GM18526 (cell line): ENCODE measurements around the gene UROC1.

Experiments
- POLR2A ChIP-seq: IDR thresholded peaks from 3 replicates; pipeline ENCODE4 v1.6.1; 2011; ENCODE audit not compliant: insufficient read length; ENCODE audit errors: extremely low read depth

UROC1 gene

DNA sequence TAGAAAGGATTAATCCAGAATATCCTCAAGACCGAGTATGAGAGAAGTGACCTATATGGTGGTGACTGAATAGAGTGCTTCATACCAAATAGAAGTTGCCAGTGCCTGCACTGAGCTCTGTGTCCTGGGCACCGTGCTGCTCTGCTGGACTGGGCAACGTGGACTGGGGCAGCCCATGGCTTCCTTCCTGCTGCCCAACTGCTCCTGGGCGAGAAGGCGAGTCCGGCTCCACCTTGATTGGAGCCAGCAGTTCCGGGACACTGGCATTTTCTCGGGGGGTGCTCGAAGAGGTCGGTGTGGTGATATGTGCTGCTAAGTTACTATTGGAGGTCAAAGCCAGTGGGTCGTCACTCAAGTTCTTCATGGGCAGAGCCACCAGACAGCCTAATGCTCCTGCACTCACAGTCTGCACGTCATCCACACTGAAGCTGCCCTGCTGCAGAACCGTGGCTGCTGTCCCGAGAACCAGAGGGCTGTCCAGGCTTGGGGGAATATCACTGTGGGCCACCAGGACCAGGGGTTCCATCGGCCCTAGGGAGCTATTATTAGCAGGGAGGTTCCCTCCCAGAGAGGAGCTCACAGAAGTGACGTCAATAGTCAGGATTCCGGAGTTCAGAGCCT is 56.0 kb downstream of the UROC1 start:
- no peak for TF ChIP-seq POLR2A

DNA sequence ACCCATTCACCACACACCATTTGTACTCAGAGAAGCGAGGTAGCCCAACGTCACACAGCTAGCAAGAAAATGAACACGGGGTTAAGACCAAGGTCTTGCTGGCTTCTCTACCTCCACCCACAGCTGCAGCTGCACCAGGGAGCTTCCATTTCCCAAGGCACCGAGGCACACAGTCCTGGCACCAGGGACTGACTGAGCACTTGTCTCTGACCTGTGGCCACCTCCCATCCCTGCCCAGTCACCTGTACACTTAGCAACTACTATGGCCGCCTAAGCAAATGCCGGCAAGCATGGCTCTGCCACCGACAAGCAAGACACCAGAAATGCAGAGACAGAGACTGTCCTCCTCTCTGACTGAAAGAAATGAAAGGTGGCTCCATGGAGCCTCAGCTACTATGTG is 57.2 kb downstream of the UROC1 start:
- TF ChIP-seq POLR2A, result no peak

GRCh38 chr3:126459763-126460127 is 57.8 kb downstream of the UROC1 start:
- no peak for TF ChIP-seq POLR2A

DNA sequence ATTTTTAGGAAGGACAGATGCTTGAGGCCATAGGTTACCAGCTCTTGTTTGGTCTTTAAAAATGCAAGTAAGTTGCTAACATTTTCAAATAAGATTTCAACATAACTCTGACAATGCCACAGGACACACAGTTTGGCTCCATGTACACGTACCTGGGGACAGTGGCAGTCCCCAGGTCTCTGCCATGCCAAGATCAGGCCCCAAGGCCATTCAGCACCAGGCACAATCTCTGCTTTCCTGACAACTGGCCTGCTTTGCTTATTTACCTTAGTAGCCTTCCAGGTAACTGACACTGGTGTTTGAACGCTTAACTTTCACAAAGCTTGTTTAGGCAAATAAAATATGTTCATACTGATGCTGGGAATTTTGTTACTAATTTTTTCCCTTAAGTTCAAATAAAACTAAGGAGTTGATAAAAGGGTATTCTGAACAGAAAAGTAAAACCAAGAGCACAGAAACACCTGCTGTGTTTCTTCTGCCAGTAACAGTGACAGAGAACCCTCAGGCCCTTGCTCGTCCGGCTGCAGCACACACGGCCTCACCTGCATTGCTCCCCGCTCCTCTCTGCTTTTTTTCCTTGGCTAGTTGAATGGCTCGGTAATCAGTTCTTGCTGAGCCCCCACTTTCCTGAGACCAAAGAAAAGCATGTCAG is 58.3 kb downstream of the UROC1 start:
- no peak for TF ChIP-seq POLR2A

DNA sequence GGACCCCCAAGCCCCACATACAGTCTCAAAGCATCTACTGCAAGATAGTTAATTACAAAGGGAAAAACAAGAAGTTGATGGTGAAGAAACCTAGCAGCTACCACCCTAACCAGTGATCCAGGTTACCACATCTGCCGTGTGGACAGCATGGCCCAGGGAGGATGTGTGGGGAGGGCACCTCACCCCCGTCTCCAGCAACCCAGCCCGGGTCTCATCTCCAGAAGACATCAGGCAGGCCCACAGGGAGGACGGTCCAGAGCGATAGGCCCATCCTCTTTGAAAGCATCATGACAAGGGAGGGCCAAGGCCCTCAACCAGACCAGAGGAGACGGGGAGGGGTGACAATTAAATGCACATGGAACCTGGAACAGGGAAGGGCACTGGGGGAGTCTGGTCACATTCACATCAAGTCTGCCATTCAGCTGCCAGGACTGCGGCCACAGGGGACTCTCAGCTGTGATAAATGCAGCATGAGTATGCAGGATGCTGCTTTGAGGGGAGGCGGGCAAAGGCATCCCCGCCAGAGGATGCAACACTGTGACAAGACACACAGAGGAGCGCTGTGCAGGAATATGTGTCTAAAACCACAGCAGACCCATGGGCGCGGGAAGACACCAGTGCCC is 60.7 kb downstream of the UROC1 start:
- TF ChIP-seq POLR2A, result no peak

GRCh38 chr3:126456211-126456610 is 61.4 kb downstream of the UROC1 start:
- no peak for TF ChIP-seq POLR2A

- no peak for TF ChIP-seq POLR2A
Observed at GRCh38 chr3:126454437-126455198, 63.0 kb downstream of the UROC1 start.

GRCh38 chr3:126454025-126454424 is 63.5 kb downstream of the UROC1 start:
- TF ChIP-seq POLR2A, result no peak

- TF ChIP-seq POLR2A, result no peak
Observed at GRCh38 chr3:126452213-126452612, 65.4 kb downstream of the UROC1 start.

DNA sequence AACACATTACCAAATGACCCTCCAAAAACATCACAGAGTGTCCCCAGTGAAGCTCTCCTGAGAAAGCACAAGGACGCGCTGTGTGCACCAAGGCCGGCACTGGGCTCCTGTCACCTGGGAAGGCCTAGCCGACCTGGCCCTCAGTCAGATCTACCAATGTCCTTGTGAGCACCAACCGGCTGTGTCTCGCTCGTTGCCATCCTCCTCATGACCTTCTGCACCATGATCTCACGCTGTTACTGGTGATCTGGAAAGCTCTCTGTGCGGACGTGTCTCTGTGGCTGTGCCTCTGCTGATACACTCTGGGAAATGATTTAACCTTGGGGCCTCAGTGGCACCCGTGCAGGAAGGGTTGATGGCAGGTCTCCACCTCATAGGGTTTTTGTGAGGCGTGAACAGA is 66.1 kb downstream of the UROC1 start:
- no peak for TF ChIP-seq POLR2A

DNA sequence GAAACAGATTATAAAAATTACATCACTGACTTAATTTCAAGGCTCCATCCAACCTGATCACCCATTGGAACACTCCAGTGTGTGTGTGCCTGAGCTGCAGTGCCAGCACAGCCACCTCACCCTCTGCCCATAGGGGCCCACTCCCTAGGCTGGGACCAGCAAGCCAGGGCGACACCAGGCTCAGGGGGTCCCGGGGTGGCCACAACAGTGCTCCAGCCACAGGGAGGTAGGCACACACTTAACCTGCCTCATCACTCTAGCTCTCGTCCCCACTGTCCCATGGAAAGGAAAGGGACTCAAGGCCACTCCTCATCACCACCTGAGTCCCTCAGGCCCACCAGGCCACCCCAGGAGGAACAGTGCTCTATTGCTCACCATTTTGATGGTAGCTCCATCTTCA is 66.8 kb downstream of the UROC1 start:
- no peak for TF ChIP-seq POLR2A

GRCh38 chr3:126450219-126450618 is 67.4 kb downstream of the UROC1 start:
- no peak for TF ChIP-seq POLR2A

DNA sequence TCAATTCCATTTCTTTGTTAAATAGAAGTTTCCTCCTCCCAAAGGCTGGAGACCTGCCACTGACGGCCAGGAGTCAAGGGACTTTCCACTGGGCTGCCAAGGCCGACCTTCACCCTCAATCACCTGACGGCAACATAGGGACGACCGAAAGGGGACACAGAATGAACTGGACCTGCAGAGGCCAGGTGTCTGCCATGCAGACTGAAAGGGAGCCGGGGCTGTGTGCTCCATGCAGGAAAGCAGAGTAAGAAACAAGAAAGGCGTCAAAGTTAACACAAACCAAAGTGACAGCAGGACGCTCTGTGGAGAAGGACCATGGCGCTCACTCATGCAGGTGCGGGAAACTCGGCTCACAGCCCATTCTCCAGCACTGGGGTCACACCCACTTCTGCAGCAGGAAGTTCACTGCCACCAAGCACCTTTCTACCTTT is 67.9 kb downstream of the UROC1 start:
- no peak for TF ChIP-seq POLR2A

- no peak for TF ChIP-seq POLR2A
Observed at GRCh38 chr3:126448893-126449180, 68.7 kb downstream of the UROC1 start.

DNA sequence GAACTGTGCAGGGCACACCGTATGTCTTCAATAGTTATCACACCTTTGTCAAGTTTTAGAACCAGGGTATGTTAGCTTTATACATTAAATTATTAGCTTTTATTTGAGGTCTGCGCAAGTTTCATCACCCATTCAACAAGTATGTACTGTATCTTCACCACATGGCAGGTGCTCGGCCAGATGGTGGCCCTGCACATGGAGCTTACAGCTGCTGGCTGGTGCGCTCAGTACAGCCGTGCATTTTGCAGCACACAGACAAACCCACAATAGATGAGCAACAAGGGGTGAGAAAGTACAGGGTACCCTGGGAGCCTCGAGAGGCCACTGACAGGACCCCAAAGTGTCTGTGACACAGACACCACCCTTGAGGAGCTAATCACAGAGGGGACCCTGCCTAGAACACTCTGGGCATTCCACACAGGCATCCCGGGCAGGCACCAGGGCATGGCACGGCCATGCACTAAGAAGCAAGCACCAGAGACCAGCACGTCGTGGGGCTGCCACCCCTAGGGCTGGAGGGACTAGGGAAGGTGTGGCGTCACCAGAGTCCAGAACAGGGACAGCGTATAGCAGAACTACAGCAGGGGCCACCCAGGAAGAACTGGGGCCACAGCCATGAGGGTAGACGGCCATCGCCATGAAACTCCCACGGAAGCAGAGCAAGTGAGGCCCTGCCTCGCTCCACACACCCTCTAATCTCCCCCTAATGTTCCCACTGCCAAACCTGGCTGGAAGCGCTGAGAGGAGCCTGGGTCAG is 69.3 kb downstream of the UROC1 start:
- no peak for TF ChIP-seq POLR2A

DNA sequence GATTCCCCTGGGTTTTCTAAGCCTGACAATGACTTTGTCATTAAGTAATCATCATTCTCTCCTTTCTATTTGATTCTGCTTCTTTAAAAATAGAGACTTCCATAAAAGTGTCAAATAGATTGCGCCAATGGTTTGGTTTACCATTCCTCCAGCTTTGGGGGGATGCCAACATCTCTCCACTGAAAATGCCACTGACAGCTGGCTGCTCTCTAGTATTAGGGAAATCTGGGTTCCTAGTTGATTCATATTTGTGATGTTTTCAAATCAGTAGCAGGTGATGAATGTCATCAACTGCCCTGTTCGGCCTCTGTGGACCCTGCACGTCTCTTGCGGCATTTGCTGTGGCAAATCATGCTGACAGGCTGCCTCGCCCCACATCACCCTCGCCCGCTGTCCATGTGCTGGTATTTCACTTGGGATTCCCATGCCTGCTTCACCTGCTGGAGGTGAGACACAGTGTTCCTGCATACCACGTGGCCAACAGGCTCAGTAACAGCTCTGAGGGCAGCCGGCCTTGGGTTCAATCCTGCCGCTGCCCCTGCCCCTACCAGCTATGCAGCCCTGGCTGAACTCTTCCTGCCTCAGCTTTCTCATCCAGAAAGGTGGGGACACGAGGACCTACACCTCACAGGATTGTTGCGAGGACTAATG is 70.0 kb downstream of the UROC1 start:
- TF ChIP-seq POLR2A, result no peak

DNA sequence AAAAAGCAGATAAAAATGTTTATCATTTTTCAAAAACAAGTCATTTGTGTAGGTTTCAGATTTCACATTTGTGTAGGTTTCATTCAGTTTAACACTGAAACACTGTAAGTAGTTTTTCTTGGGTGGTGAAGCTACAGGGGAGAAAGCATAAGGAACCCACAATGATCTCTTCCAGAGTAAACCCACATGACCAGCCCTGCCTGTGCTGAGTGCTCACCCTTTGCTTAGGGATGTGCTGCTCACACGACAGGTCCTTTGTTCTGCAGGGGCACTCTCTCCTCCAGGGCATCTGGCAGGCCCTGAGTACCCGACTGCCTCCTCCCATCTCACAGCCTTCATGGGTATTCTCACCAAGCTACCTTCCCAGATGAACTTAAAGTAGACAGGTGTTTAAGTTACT is 70.8 kb downstream of the UROC1 start:
- no peak for TF ChIP-seq POLR2A
